NCI-H345 treated with DMSO at 0.1 percent for 48 hours (cell line): ENCODE measurements around the gene TJP3.
"Not testable (repeated sequence)": the region's sequence is repeated elsewhere in the genome, so short reads cannot be mapped to it uniquely, and the experiment has no call there.

Experiments
- DNase-seq: peaks from one replicate; lab custom pipeline; 2025; ENCODE audit not compliant: unreplicated experiment; lab: John Stamatoyannopoulos, UW

The TJP3 gene

GRCh38 chr19:3708207-3708931, at the start of gene TJP3:
TJP3 (plus strand) TSS chr19:3708384; CDS start chr19:3728433, 20,049 bp downstream.
- no peak for DNase-seq

GRCh38 chr19:3658870-3659745, 49.1 kb upstream of the TJP3 start:
- DNase-seq = no peak

GRCh38 chr19:3659746-3660112, 48.5 kb upstream of the TJP3 start:
- DNase-seq = no peak

GRCh38 chr19:3660493-3661219, 47.5 kb upstream of the TJP3 start:
- no peak for DNase-seq

GRCh38 chr19:3661284-3662238, 46.6 kb upstream of the TJP3 start:
- no peak for DNase-seq

- DNase-seq = no peak
Observed at GRCh38 chr19:3663838-3664237, 44.3 kb upstream of the TJP3 start.

GRCh38 chr19:3664879-3665642, 43.1 kb upstream of the TJP3 start:
- DNase-seq = no peak

GRCh38 chr19:3665681-3666544, 42.3 kb upstream of the TJP3 start:
- DNase-seq = peak; percentile 13

GRCh38 chr19:3666545-3666856, 41.7 kb upstream of the TJP3 start:
- not testable (repeated sequence) for DNase-seq

- no peak for DNase-seq
Observed at GRCh38 chr19:3667037-3667638, 41.0 kb upstream of the TJP3 start.

- DNase-seq = no peak
Observed at GRCh38 chr19:3667766-3668165, 40.4 kb upstream of the TJP3 start.

- DNase-seq = no peak
Observed at GRCh38 chr19:3668331-3669081, 39.7 kb upstream of the TJP3 start.

GRCh38 chr19:3669082-3669946, 38.9 kb upstream of the TJP3 start:
- DNase-seq = no peak

GRCh38 chr19:3669947-3670795, 38.0 kb upstream of the TJP3 start:
- no peak for DNase-seq

- DNase-seq = no peak
Observed at GRCh38 chr19:3670796-3671679, 37.1 kb upstream of the TJP3 start.
